PC-3 (cell line): ENCODE results near the gene HLF.

Experiments used
- CTCF ChIP-seq: fragments of 300-600 bp; sonication (generic); conservative IDR thresholded peaks from 2 replicates; pipeline ENCODE4 v1.5.1; 2017; ENCODE audit warnings: antibody characterized with exemption, low read depth, mild to moderate bottlenecking, low read length
- EZH2 ChIP-seq: fragments of 300-600 bp; sonication (generic); IDR thresholded peaks from one replicate; pipeline ENCODE4 v1.6.1; 2017; ENCODE audit warnings: antibody characterized with exemption, mild to moderate bottlenecking, low read length; ENCODE audit not compliant: unreplicated experiment
- EZH2phosphoT487 ChIP-seq: fragments of 300-600 bp; sonication (generic); IDR thresholded peaks from 2 replicates; pipeline ENCODE4 v1.6.1; 2018; ENCODE audit warnings: mild to moderate bottlenecking, antibody characterized with exemption, low read length, borderline replicate concordance

GRCh38 chr17:55366020-55366481, 101.3 kb downstream of the HLF start:
- TF ChIP-seq CTCF, result no peak
- no peak for TF ChIP-seq EZH2
- TF ChIP-seq EZH2phosphoT487, result no peak
